ENCODE measurements around the gene CRYL1. TPM values are rescaled to one million over a fixed set of nuclear protein-coding genes. Genes with fewer than 3 reads are reported as not detected.

The CRYL1 gene
- polyA plus RNA-seq, 3 donors = 35.0 to 70.2 (median 51.4) TPM

DNA sequence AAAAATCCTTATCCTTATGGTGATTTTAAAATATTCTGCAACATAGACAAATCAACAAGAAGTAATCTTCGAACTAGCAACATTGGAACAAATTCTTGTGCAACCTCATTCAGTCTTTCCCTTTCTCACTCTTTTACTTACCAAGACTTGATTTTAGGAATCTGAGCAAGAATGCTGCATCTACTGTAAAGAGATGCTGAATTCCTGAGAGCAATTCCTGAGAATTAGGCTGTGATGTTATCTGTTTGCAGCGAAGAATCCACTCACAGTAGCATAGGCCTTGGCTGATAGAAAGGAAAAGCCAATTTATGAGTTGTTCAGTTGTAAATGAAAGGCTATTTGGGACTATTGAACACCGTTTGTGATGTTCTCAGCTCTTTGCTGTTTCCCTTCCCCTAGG is 144.3 kb downstream of the CRYL1 start:
- Histone ChIP-seq H4K20me1 (ENCODE audit: insufficient read depth, low read length) (no peaks in the 10 kb centered on the region), H3K9ac (ENCODE audit: insufficient read depth, low read length, poor library complexity, severe bottlenecking) (no peak overlapping the region), H3K9me3 (replicated peaks in 1 of 2; ENCODE audit: control insufficient read depth in 1 of 2, insufficient read depth in 1 of 2, low read length in 2 of 2) (no peaks in the 10 kb centered on the region), H3K4me2 (replicated peaks; ENCODE audit: extremely low read depth, low read length, poor library complexity, severe bottlenecking) (no peak overlapping the region), H3K27me3 (ENCODE audit: control insufficient read depth in 2 of 2, insufficient read depth in 2 of 2, low read length in 2 of 2) (no peaks in the 10 kb centered on the region), H3K79me2 (ENCODE audit: insufficient read depth, low read length) (no peaks in the 10 kb centered on the region), H3K36me3 (replicated peaks in 1 of 2; ENCODE audit: control insufficient read depth in 1 of 2, insufficient read depth in 2 of 2, low read length in 2 of 2) (no peaks in the 10 kb centered on the region), H2AFZ (ENCODE audit: insufficient read depth, low read depth, low read length, poor library complexity, severe bottlenecking) (no peak overlapping the region), H3K4me1 (ENCODE audit: control insufficient read depth in 1 of 2, insufficient read depth in 2 of 2, low read length in 2 of 2) (no peaks in the 10 kb centered on the region), H3K27ac (ENCODE audit: low read depth in 1 of 2, low read length in 2 of 2) (no peak overlapping the region), H3K4me3 (replicated peaks in 1 of 3; ENCODE audit: low read depth in 2 of 3, low read length in 3 of 3) (no peak overlapping the region)
- H3K4me3 Mint-ChIP-seq = no peak overlapping the region
- H3K27ac Mint-ChIP-seq = no peak overlapping the region
- peaks cover 0 to under 1% (median 0%) of the 10 kb centered on the region in 7 donors for H3K9me3 Mint-ChIP-seq
- peaks cover 2% of the 10 kb centered on the region for H3K4me1 Mint-ChIP-seq
- no peak for DNase-seq
- intact Hi-C loops (cut with micrococcal nuclease) = no loop called here
- TF ChIP-seq CTCF (IDR thresholded peaks at IDR 0.05) = no peak
- peaks cover 0 to 6% (median 3%) of the 10 kb centered on the region in 3 donors for H3K27me3 Mint-ChIP-seq (ENCODE audit: low read depth in 3 of 3)
- H3K36me3 Mint-ChIP-seq = no peaks in the 10 kb centered on the region
- WGBS (ENCODE audit: insufficient coverage) = 92% methylated on average over 2 of the region's 3 CpGs

DNA sequence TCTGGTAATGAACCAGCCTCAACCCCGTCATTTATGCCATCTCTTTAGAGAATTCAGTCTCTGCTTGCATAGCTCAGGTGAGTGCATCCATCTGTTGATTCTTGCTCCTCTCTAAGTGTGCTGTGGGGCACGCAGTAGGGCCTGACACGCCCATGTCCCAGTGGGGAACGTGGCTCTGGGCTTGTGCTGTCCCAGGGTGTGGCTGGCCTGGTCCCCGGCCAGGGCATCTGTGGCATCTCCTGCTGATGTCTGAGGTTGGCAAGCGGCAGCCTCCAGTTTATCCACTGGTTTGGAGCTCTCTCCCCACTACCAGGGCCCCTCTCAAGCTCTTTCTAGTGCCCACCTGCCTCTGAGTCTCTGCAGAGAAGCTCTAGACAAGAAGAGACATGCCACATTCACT is 146.9 kb downstream of the CRYL1 start:
- Histone ChIP-seq H3K9me3 (replicated peaks in 1 of 2; ENCODE audit: control insufficient read depth in 1 of 2, insufficient read depth in 1 of 2, low read length in 2 of 2) (no peaks in the 10 kb centered on the region), H2AFZ (ENCODE audit: insufficient read depth, low read depth, low read length, poor library complexity, severe bottlenecking) (no peak overlapping the region), H3K4me2 (replicated peaks; ENCODE audit: extremely low read depth, low read length, poor library complexity, severe bottlenecking) (no peak overlapping the region), H3K4me1 (ENCODE audit: control insufficient read depth in 1 of 2, insufficient read depth in 2 of 2, low read length in 2 of 2) (no peaks in the 10 kb centered on the region), H3K27ac (ENCODE audit: low read depth in 1 of 2, low read length in 2 of 2) (no peak overlapping the region), H3K36me3 (replicated peaks in 1 of 2; ENCODE audit: control insufficient read depth in 1 of 2, insufficient read depth in 2 of 2, low read length in 2 of 2) (no peaks in the 10 kb centered on the region), H4K20me1 (ENCODE audit: insufficient read depth, low read length) (no peaks in the 10 kb centered on the region), H3K9ac (ENCODE audit: insufficient read depth, low read length, poor library complexity, severe bottlenecking) (no peak overlapping the region), H3K27me3 (ENCODE audit: control insufficient read depth in 2 of 2, insufficient read depth in 2 of 2, low read length in 2 of 2) (no peaks in the 10 kb centered on the region), H3K4me3 (replicated peaks in 1 of 3; ENCODE audit: low read depth in 2 of 3, low read length in 3 of 3) (no peak overlapping the region), H3K79me2 (ENCODE audit: insufficient read depth, low read length) (no peaks in the 10 kb centered on the region)
- intact Hi-C loops (cut with micrococcal nuclease) = no loop called here
- Mint-ChIP-seq H3K9me3 (no peaks in the 10 kb centered on the region), H3K4me3 (no peak overlapping the region), H3K4me1 (peaks cover 2% of the 10 kb centered on the region), H3K27ac (no peak overlapping the region), H3K27me3 (ENCODE audit: low read depth in 3 of 3) (peaks cover 3 to 7% (median 3%) of the 10 kb centered on the region in 3 donors), H3K36me3 (no peaks in the 10 kb centered on the region)
- no peak for TF ChIP-seq CTCF (IDR thresholded peaks at IDR 0.05)
- 91% methylated on average over 6 of the region's 6 CpGs for WGBS (ENCODE audit: insufficient coverage)
- DNase-seq = no peak
